OCI-M1 (cell line): ENCODE data around the gene TM4SF5.
A peak's percentile ranks its signal among the peaks of the same experiment; 100 is the strongest.

Experiments used
- DNase-seq: peaks from one replicate; lab custom pipeline; 2025; lab: John Stamatoyannopoulos, UW

The TM4SF5 gene

GRCh38 chr17:4771519-4772234 is at the start of gene TM4SF5:
TSS of gene TM4SF5 (plus strand) at chr17:4771886. CDS start at chr17:4771923, 37 bp downstream.
- DNase-seq = no peak

- DNase-seq = no peak
Measured at GRCh38 chr17:4722678-4723240, 48.9 kb upstream of the TM4SF5 start.

GRCh38 chr17:4724650-4725049 is 47.0 kb upstream of the TM4SF5 start:
- DNase-seq = peak; percentile 46

GRCh38 chr17:4725646-4726310 is 45.9 kb upstream of the TM4SF5 start:
- DNase-seq = peak; percentile 65

- peak; percentile 40 for DNase-seq
Measured at GRCh38 chr17:4728124-4728523, 43.6 kb upstream of the TM4SF5 start.

- DNase-seq = peak; percentile 55
Measured at GRCh38 chr17:4733073-4733531, 38.6 kb upstream of the TM4SF5 start.

GRCh38 chr17:4734857-4735475 is 36.7 kb upstream of the TM4SF5 start:
- DNase-seq = no peak

GRCh38 chr17:4735876-4736651 is 35.6 kb upstream of the TM4SF5 start:
- peak; percentile 54 for DNase-seq

GRCh38 chr17:4738136-4739121 is 33.3 kb upstream of the TM4SF5 start:
- DNase-seq = no peak

GRCh38 chr17:4739122-4740024 is 32.3 kb upstream of the TM4SF5 start, which contains the start of the genes CXCL16 and ZMYND15:
TSS of gene CXCL16 (minus strand) at chr17:4739928. CDS start at chr17:4739339, 589 bp downstream.
TSS of gene ZMYND15 (plus strand) at chr17:4739833. CDS start at chr17:4740549, 716 bp downstream.
- peak; percentile 48 for DNase-seq

- DNase-seq = no peak
Measured at GRCh38 chr17:4740025-4740351, 31.7 kb upstream of the TM4SF5 start.

- no peak for DNase-seq
Measured at GRCh38 chr17:4740584-4740983, 31.1 kb upstream of the TM4SF5 start.

GRCh38 chr17:4741544-4741943 is 30.1 kb upstream of the TM4SF5 start:
- DNase-seq = no peak

GRCh38 chr17:4742133-4742532 is 29.6 kb upstream of the TM4SF5 start:
- no peak for DNase-seq

- DNase-seq = no peak
Measured at GRCh38 chr17:4742629-4743028, 29.1 kb upstream of the TM4SF5 start.

- DNase-seq = no peak
Measured at GRCh38 chr17:4743216-4743615, 28.5 kb upstream of the TM4SF5 start.

- DNase-seq = no peak
Measured at GRCh38 chr17:4743898-4744297, 27.8 kb upstream of the TM4SF5 start.

- no peak for DNase-seq
Measured at GRCh38 chr17:4744999-4745969, 26.4 kb upstream of the TM4SF5 start.
